RWPE2 (cell line): Measurements from ENCODE around the gene DOCK9.
A peak's percentile ranks its signal among the peaks of the same experiment; 100 is the strongest.

Source experiments
- ATAC-seq: fragments of 200-7000 bp; cut with Tn5 transposase; 3 replicates; pipeline ENCODE4 v1.9.1; 2021; ENCODE audit warnings: low read depth
- DNase-seq: peaks from one replicate; pipeline ENCODE4 v3.0.0-alpha.2; 2020; ENCODE audit warnings: low spot score
- H3K27ac ChIP-seq: fragments of 450-650 bp; 2 replicates; pipeline ENCODE4 v1.5.1; 2017; ENCODE audit warnings: mild to moderate bottlenecking; ENCODE audit not compliant: poor library complexity, severe bottlenecking
- H3K27me3 ChIP-seq: fragments of 250-450 bp; sonication (Bioruptor Pico); 2 replicates; pipeline ENCODE4 v1.5.1; 2021; ENCODE audit warnings: mild to moderate bottlenecking, moderate library complexity; ENCODE audit not compliant: insufficient read depth, poor library complexity, severe bottlenecking
- H3K36me3 ChIP-seq: fragments of 250-450 bp; sonication (Bioruptor Pico); 2 replicates; pipeline ENCODE4 v1.5.1; 2020; ENCODE audit warnings: low read depth, mild to moderate bottlenecking, moderate library complexity
- H3K4me1 ChIP-seq: fragments of 250-450 bp; sonication (Bioruptor Pico); 2 replicates; pipeline ENCODE4 v1.5.1; 2021; ENCODE audit warnings: mild to moderate bottlenecking, moderate library complexity; ENCODE audit not compliant: insufficient read depth, poor library complexity, severe bottlenecking
- H3K4me3 ChIP-seq: fragments of 250-450 bp; sonication (Bioruptor Pico); 2 replicates; pipeline ENCODE4 v1.5.1; 2021; ENCODE audit warnings: mild to moderate bottlenecking, moderate library complexity; ENCODE audit not compliant: severe bottlenecking
- H3K9me3 ChIP-seq: fragments of 250-450 bp; sonication (Bioruptor Pico); 2 replicates; pipeline ENCODE4 v1.5.1; 2021; ENCODE audit warnings: mild to moderate bottlenecking, moderate library complexity; ENCODE audit not compliant: severe bottlenecking
- CTCF ChIP-seq: fragments of 450-650 bp; IDR thresholded peaks from one replicate; pipeline ENCODE4 v1.5.1; 2017; ENCODE audit warnings: mild to moderate bottlenecking, moderate library complexity; ENCODE audit not compliant: poor library complexity, severe bottlenecking

The DOCK9 gene

GRCh38 chr13:98875146-98875729 is 102.6 kb downstream of the DOCK9 start:
- Histone ChIP-seq H3K27ac (no peak overlapping the region), H3K9me3 (peaks cover 4% of the 10 kb centered on the region), H3K36me3 (peaks cover 42% of the 10 kb centered on the region), H3K4me3 (no peak overlapping the region), H3K27me3 (no peaks in the 10 kb centered on the region), H3K4me1 (no peaks in the 10 kb centered on the region)
- ATAC-seq (no peak), DNase-seq (no peak)
- no peak for TF ChIP-seq CTCF

GRCh38 chr13:98874029-98874397 is 103.9 kb downstream of the DOCK9 start:
- no peak for DNase-seq
- H3K4me1 ChIP-seq = no peaks in the 10 kb centered on the region
- no peak for ATAC-seq
- no peaks in the 10 kb centered on the region for H3K27me3 ChIP-seq
- H3K4me3 ChIP-seq = no peak overlapping the region
- TF ChIP-seq CTCF = no peak
- peaks cover 4% of the 10 kb centered on the region for H3K9me3 ChIP-seq
- peaks cover 36% of the 10 kb centered on the region for H3K36me3 ChIP-seq
- no peak overlapping the region for H3K27ac ChIP-seq

- Histone ChIP-seq H3K27ac (no peak overlapping the region), H3K4me3 (no peak overlapping the region), H3K9me3 (peaks cover 4% of the 10 kb centered on the region), H3K36me3 (peaks cover 31% of the 10 kb centered on the region), H3K27me3 (no peaks in the 10 kb centered on the region), H3K4me1 (no peaks in the 10 kb centered on the region)
- TF ChIP-seq CTCF = no peak
- ATAC-seq (no peak), DNase-seq (no peak)
Observed at GRCh38 chr13:98873377-98874028, 104.4 kb downstream of the DOCK9 start.

GRCh38 chr13:98871727-98872126 is 106.1 kb downstream of the DOCK9 start:
- Histone ChIP-seq H3K36me3 (peaks cover 30% of the 10 kb centered on the region), H3K4me1 (no peaks in the 10 kb centered on the region), H3K4me3 (no peak overlapping the region), H3K27ac (no peak overlapping the region), H3K9me3 (peaks cover 4% of the 10 kb centered on the region), H3K27me3 (no peaks in the 10 kb centered on the region)
- no peak for ATAC-seq
- no peak for TF ChIP-seq CTCF
- DNase-seq = no peak

- Histone ChIP-seq H3K4me1 (no peaks in the 10 kb centered on the region), H3K36me3 (peaks cover 30% of the 10 kb centered on the region), H3K4me3 (no peak overlapping the region), H3K9me3 (peaks cover 4% of the 10 kb centered on the region), H3K27me3 (no peaks in the 10 kb centered on the region), H3K27ac (no peak overlapping the region)
- TF ChIP-seq CTCF = peak; percentile 22
- ATAC-seq (no peak), DNase-seq (no peak)
Observed at GRCh38 chr13:98869408-98870090, 108.3 kb downstream of the DOCK9 start.
